ENCODE measurements around the gene CHAF1A. TPM values are rescaled to one million over a fixed set of nuclear protein-coding genes. Genes with fewer than 3 reads are reported as not detected.

CHAF1A gene
- total and polyA plus RNA-seq, 2 of the 8 experiments (the other 6 are each of a cell fraction or from before 2014, with no cell fraction given): 122 to 147 TPM

DNA sequence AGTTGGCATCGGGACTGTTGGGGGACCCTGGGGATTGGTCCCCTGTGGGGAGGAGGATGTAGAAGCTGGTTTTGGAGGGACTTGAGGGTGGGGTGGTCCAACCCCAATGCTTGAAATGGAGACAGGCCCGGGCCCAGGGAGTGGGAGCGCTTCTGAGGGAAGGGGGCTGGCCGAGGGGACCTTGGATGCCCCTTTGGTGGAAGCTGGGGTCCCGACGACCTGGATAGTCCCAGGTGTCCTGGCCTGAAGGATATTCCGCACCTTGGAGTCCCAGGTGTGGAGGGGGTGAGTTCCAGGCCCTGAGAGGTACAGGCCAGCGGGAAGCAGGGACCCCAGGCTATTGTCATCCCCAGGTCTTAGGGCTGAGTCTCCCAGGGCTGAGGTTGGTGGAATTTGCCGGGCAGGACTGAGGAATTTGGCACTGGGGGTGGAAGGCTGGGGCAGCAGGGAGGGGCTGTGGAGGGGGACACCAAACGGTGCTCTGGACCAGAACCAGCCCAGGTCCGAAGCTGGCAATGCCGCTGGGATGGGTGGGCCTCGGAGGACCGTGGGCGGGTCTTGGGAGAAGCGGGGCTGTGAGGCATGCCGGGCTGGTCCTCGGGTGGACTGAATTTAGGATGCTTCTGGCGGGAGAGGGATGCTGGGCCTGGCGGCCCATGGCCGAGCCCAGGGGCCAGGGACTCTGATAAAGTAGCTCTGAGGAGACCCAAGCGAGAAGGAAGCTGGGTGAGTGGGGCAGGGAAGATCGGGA, 71.5 kb downstream of the CHAF1A start:
- H3K4me2 ChIP-seq (ENCODE audit: insufficient read depth in 1 of 2, low read depth in 2 of 2, low read length in 2 of 2): peak overlapping the region; percentile 81 to 95
- no peak overlapping the region for H3K23ac ChIP-seq (ENCODE audit: insufficient read length)
- no peak overlapping the region for H3K14ac ChIP-seq (ENCODE audit: insufficient read length)
- H3K23me2 ChIP-seq (ENCODE audit: low read depth, low read length): peaks cover 22% of the 10 kb centered on the region
- no peak overlapping the region for H4K91ac ChIP-seq (replicated peaks; ENCODE audit: insufficient read length, low read length)
- peak overlapping the region; percentile 69 to 99 (median 74) for H3K4me3 ChIP-seq (ENCODE audit: extremely low read depth in 1 of 4, insufficient read depth in 2 of 4, low read depth in 3 of 4, low read length in 4 of 4)
- no peak overlapping the region for H4K8ac ChIP-seq (ENCODE audit: extremely low read depth, insufficient read depth, low read length)
- H2AFZ ChIP-seq (ENCODE audit: low read length): peak overlapping the region; percentile 76
- WGBS, 2 experiments (ENCODE audit: extremely low coverage in 1 of 2, insufficient coverage in 1 of 2, insufficient read length in 1 of 2, insufficient replicate concordance in 2 of 2, low coverage in 1 of 2, low lambda C conversion rate in 2 of 2, missing lambda C conversion rate in 1 of 2): 23% methylated on average over 18 of the region's 23 CpGs; no CpG with 5 or more reads in 1 of the 2 experiments
- POLR2A ChIA-PET (ENCODE audit: partially characterized antibody): interaction anchor here (0.5 to 1.8 kb wide), 18 partner anchors 9 to 260 kb away, joined by 3 to 6 read pairs (median 3); partner anchors contain the start of genes PLIN4 and PLIN5
- no peak for FAIRE-seq
- H2BK20ac ChIP-seq (ENCODE audit: low read length): no peak overlapping the region
- H2BK15ac ChIP-seq (ENCODE audit: low read length): no peak overlapping the region
- peak overlapping the region; percentile 64 for H4K5ac ChIP-seq (ENCODE audit: insufficient read length, low read depth, low read length)
- H3K79me2 ChIP-seq (ENCODE audit: control insufficient read depth in 1 of 2, insufficient read depth in 2 of 2, low read length in 2 of 2): peaks cover 14 to 35% of the 10 kb centered on the region in 2 experiments; a peak in 3 of 4 replicates
- peaks cover 17% of the 10 kb centered on the region; the same call in 1 of the 2 replicates for H3K79me1 ChIP-seq (ENCODE audit: low read depth, low read length)
- H3K27ac ChIP-seq (ENCODE audit: low read depth, low read length): peak overlapping the region; percentile 43; the same call in 1 of the 2 replicates
- peaks cover 0 to 15% of the 10 kb centered on the region in 2 experiments for H4K20me1 ChIP-seq (replicated peaks in 1 of 2; ENCODE audit: control insufficient read depth in 1 of 2, insufficient read depth in 2 of 2, low read length in 2 of 2)
- no peaks in the 10 kb centered on the region for H3K9me3 ChIP-seq (ENCODE audit: insufficient read depth in 2 of 2, low read depth in 1 of 2, low read length in 1 of 2)
- H2BK12ac ChIP-seq (ENCODE audit: low read depth, low read length): no peak overlapping the region
- peaks cover 0 to 16% (median 11%) of the 10 kb centered on the region in 4 experiments; a peak in 5 of 7 replicates for H3K4me1 ChIP-seq (replicated peaks in 1 of 4; ENCODE audit: control insufficient read depth in 3 of 4, insufficient read depth in 4 of 4, low read length in 3 of 4)
- H2BK120ac ChIP-seq (replicated peaks; ENCODE audit: low read depth, low read length): no peak overlapping the region
- H3K36me3 ChIP-seq (ENCODE audit: control insufficient read depth in 2 of 4, insufficient read depth in 4 of 4, low read length in 3 of 4): peaks cover 8 to 27% (median 17%) of the 10 kb centered on the region in 4 experiments; a peak in 7 of 8 replicates
- peak overlapping the region; percentile 73 for H3K56ac ChIP-seq (replicated peaks; ENCODE audit: insufficient read length, low read depth, low read length)
- peak; percentile 26; the same call in 1 of the 2 replicates for TF ChIP-seq TEAD4 (IDR thresholded peaks at IDR 0.05; ENCODE audit: low read depth, low read length)
- TF ChIP-seq PHF8 (conservative IDR thresholded peaks at IDR 0.05; ENCODE audit: low read depth, low read length): no peak
- H3K9ac ChIP-seq (replicated peaks in 1 of 4; ENCODE audit: extremely low read depth in 1 of 4, low read depth in 3 of 4, low read length in 3 of 4): peak overlapping the region in 3 of 4 experiments; percentile 36 to 54 (median 45); a peak in 6 of 7 replicates
- H2BK5ac ChIP-seq (ENCODE audit: low read depth, low read length): peak overlapping the region; percentile 63; the same call in 1 of the 2 replicates
- peak in 1 of 2 experiments; percentile 52 for DNase-seq (ENCODE audit: low read depth in 1 of 2, low spot score in 2 of 2)
- H3K27me3 ChIP-seq (replicated peaks in 1 of 4; ENCODE audit: control insufficient read depth in 3 of 4, extremely low read depth in 1 of 4, insufficient read depth in 3 of 4, low read length in 3 of 4): no peaks in the 10 kb centered on the region; a peak in 1 of 7 replicates
- H3K4ac ChIP-seq (replicated peaks; ENCODE audit: insufficient read length, low read depth, low read length): peak overlapping the region; percentile 75
- CTCF ChIA-PET (ENCODE audit: partially characterized antibody): interaction anchor here (0.9 to 2.1 kb wide), 8 partner anchors 20 to 552 kb away, joined by 3 to 5 read pairs (median 4); no protein-coding TSS in a partner anchor
- H3K18ac ChIP-seq (ENCODE audit: extremely low read depth, low read length): no peak overlapping the region
- no peak overlapping the region for H2AK5ac ChIP-seq (ENCODE audit: low read depth, low read length)
